Calu3 (cell line): ENCODE measurements around the gene UBN1. TPM values are rescaled to one million over a fixed set of nuclear protein-coding genes. Genes with fewer than 3 reads are reported as not detected.

Experiments used
- BruUV-seq: library from RNA; stranded (reverse); fragments of 400-500 nt; replicated peaks from 2 replicates; lab custom pipeline; 2021; lab: Mats Ljungman, UMichigan
- CTCF ChIA-PET: fragments of 300-600 bp; sonication (Branson Sonifier 250); formaldehyde crosslinking; loops from one replicate; lab custom pipeline; 2022; ENCODE audit warnings: antibody characterized with exemption; lab: Charles Lee
- DNase-seq: peaks from one replicate; pipeline ENCODE4 v3.0.0; 2022
- H3K27ac Mint-ChIP-seq: one replicate; pipeline ENCODE4 v1.8.0; 2022; ENCODE audit warnings: mixed read lengths; ENCODE audit not compliant: unreplicated experiment
- H3K27me3 Mint-ChIP-seq: one replicate; pipeline ENCODE4 v1.8.0; 2022; ENCODE audit warnings: mixed read lengths; ENCODE audit not compliant: unreplicated experiment
- H3K36me3 Mint-ChIP-seq: one replicate; pipeline ENCODE4 v1.8.0; 2022; ENCODE audit warnings: mild to moderate bottlenecking, moderate library complexity, mixed read lengths; ENCODE audit not compliant: insufficient read depth, unreplicated experiment
- H3K4me1 Mint-ChIP-seq: one replicate; pipeline ENCODE4 v1.8.0; 2022; ENCODE audit warnings: mild to moderate bottlenecking, low read depth, mixed read lengths; ENCODE audit not compliant: unreplicated experiment
- H3K4me3 Mint-ChIP-seq: one replicate; pipeline ENCODE4 v1.8.0; 2022; ENCODE audit warnings: mild to moderate bottlenecking, low read depth, moderate library complexity, mixed read lengths; ENCODE audit not compliant: unreplicated experiment
- H3K9me3 Mint-ChIP-seq: one replicate; pipeline ENCODE4 v1.8.0; 2022; ENCODE audit warnings: low read depth, mixed read lengths; ENCODE audit not compliant: unreplicated experiment
- CTCF ChIP-seq: fragments of 200-600 bp; IDR thresholded peaks from one replicate; pipeline ENCODE4 v1.8.0; 2022; ENCODE audit warnings: antibody characterized with exemption; ENCODE audit not compliant: unreplicated experiment
- intact Hi-C: fragments of 100-400 bp; cut with micrococcal nuclease; formaldehyde crosslinking; loops from one replicate; pipeline ENCODE4 v1.10.0; 2022; ENCODE audit not compliant: unreplicated experiment
- total RNA-seq: library from RNA; stranded (reverse); gene quantifications from 2 replicates; pipeline ENCODE4 v1.2.3, GENCODE V29; 2022

The UBN1 gene
- total RNA-seq, 1 experiment from 2014 or later, result 50.5 TPM

- no peak overlapping the region for H3K27ac Mint-ChIP-seq
Observed at GRCh38 chr16:4908854-4909401, 61.6 kb downstream of the UBN1 start.

GRCh38 chr16:4909825-4910224 lies 62.5 kb downstream of the UBN1 start:
- H3K4me3 Mint-ChIP-seq, result no peak overlapping the region
- H3K4me1 Mint-ChIP-seq, result peaks cover 49% of the 10 kb centered on the region
- intact Hi-C loops, result no loop called here
- DNase-seq, result no peak
- H3K27ac Mint-ChIP-seq, result no peak overlapping the region
- TF ChIP-seq CTCF, result no peak
- no peaks in the 10 kb centered on the region for H3K27me3 Mint-ChIP-seq
- H3K9me3 Mint-ChIP-seq, result no peaks in the 10 kb centered on the region
- H3K36me3 Mint-ChIP-seq, result peaks cover 29% of the 10 kb centered on the region
- CTCF ChIA-PET, result no interaction called here
- no TSS peak for BruUV-seq

More at GRCh38 chr16:4908854-4909401, 61.6 kb downstream of the UBN1 start:
- Mint-ChIP-seq H3K27me3 (no peaks in the 10 kb centered on the region), H3K9me3 (no peaks in the 10 kb centered on the region), H3K36me3 (peaks cover 38% of the 10 kb centered on the region), H3K4me3 (no peak overlapping the region), H3K4me1 (peaks cover 49% of the 10 kb centered on the region)
- CTCF ChIA-PET, result interaction anchor here (0.6 kb wide), 1 partner anchor 36 kb away, joined by 3 read pairs; no protein-coding TSS in a partner anchor
- TF ChIP-seq CTCF, result no peak
- intact Hi-C loops, result no loop called here
- no peak for DNase-seq
- BruUV-seq, result no TSS peak

GRCh38 chr16:4910828-4911227 lies 63.5 kb downstream of the UBN1 start:
- no peak for DNase-seq
- Mint-ChIP-seq H3K36me3 (peaks cover 21% of the 10 kb centered on the region), H3K27ac (no peak overlapping the region), H3K4me3 (no peak overlapping the region), H3K4me1 (peaks cover 40% of the 10 kb centered on the region), H3K27me3 (no peaks in the 10 kb centered on the region), H3K9me3 (no peaks in the 10 kb centered on the region)
- CTCF ChIA-PET, result interaction anchor here (0.7 kb wide), 1 partner anchor 112 kb away, joined by 7 read pairs; no protein-coding TSS in a partner anchor
- BruUV-seq, result no TSS peak
- intact Hi-C loops, result no loop called here
- TF ChIP-seq CTCF, result no peak

GRCh38 chr16:4911970-4912386 lies 64.7 kb downstream of the UBN1 start:
- Mint-ChIP-seq H3K36me3 (peaks cover 15% of the 10 kb centered on the region), H3K9me3 (no peaks in the 10 kb centered on the region), H3K27ac (peak overlapping the region; percentile 29), H3K4me1 (peaks cover 31% of the 10 kb centered on the region), H3K4me3 (no peak overlapping the region), H3K27me3 (no peaks in the 10 kb centered on the region)
- no TSS peak for BruUV-seq
- CTCF ChIA-PET, result no interaction called here
- intact Hi-C loops, result no loop called here
- no peak for DNase-seq
- no peak for TF ChIP-seq CTCF
